ENCODE results near the gene MID2. TPM values are rescaled to one million over a fixed set of nuclear protein-coding genes. Genes with fewer than 3 reads are reported as not detected.
"Not testable (repeated sequence)": the region's sequence is repeated elsewhere in the genome, so short reads cannot be mapped to it uniquely, and the experiment has no call there.

The MID2 gene
- total RNA-seq, 1 experiment from 2014 or later = 1.6 TPM

DNA sequence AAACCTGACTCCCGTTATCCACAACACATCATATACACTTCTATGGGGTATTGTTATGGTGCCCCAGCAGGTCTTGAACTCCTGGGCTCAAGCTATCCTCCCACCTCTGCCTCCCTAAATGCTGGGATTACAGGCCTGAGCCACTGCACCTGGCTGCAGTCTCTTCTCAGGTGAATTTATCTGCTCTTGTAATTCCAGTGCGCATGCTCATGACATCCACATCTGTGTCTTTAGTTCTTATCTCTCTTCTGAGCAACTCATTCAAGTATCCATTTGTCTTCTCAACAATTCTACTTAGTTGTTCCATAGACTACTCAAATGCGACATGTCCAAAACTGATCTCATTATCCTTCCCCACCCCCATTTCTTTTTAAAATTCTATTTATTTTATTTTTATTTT is 20.5 kb upstream of the MID2 start:
- DNase-seq = no peak
- Histone ChIP-seq H2AK5ac (ENCODE audit: insufficient read length, low read length) (no peak overlapping the region), H3K14ac (ENCODE audit: insufficient read depth, low read length) (no peak overlapping the region), H3K79me2 (ENCODE audit: insufficient read depth, low read length) (no peaks in the 10 kb centered on the region), H2BK15ac (ENCODE audit: low read depth, low read length) (no peak overlapping the region), H3K27ac (ENCODE audit: insufficient read length, low read depth, low read length) (no peak overlapping the region), H3K18ac (ENCODE audit: insufficient read length, low read depth, low read length) (no peak overlapping the region), H3K4ac (ENCODE audit: low read depth, low read length) (no peak overlapping the region), H3T11ph (ENCODE audit: low read length) (no peak overlapping the region), H4K5ac (ENCODE audit: insufficient read length, low read depth, low read length) (no peak overlapping the region), H2BK5ac (ENCODE audit: insufficient read length, low read length) (no peak overlapping the region), H2BK20ac (ENCODE audit: low read depth, low read length, poor library complexity, severe bottlenecking) (no peak overlapping the region), H2BK12ac (ENCODE audit: insufficient read length, low read depth, low read length) (no peak overlapping the region), H4K91ac (ENCODE audit: insufficient read length, low read depth, low read length) (no peak overlapping the region), H3K23ac (ENCODE audit: insufficient read length, low read depth, low read length) (no peak overlapping the region), H3K9me3 (ENCODE audit: control insufficient read depth, low read depth, low read length) (no peaks in the 10 kb centered on the region), H3K4me2 (ENCODE audit: insufficient read depth, insufficient read length, low read length) (no peak overlapping the region), H3K23me2 (ENCODE audit: insufficient read length, low read depth, low read length, poor library complexity, severe bottlenecking) (no peaks in the 10 kb centered on the region), H2BK120ac (ENCODE audit: low read depth, low read length, poor library complexity, severe bottlenecking) (no peak overlapping the region), H3K4me1 (ENCODE audit: insufficient read depth, low read length) (no peaks in the 10 kb centered on the region), H4K8ac (replicated peaks; ENCODE audit: insufficient read length, low read depth, low read length) (no peak overlapping the region), H4K20me1 (ENCODE audit: control insufficient read depth, insufficient read depth, insufficient read length) (no peaks in the 10 kb centered on the region), H2AFZ (ENCODE audit: low read length) (no peak overlapping the region), H3K56ac (ENCODE audit: insufficient read length, low read depth, low read length) (no peak overlapping the region), H3K9ac (ENCODE audit: extremely low read depth, insufficient read length, low read length) (no peak overlapping the region), H3K79me1 (ENCODE audit: insufficient read depth, low read depth, low read length, poor library complexity, severe bottlenecking) (no peaks in the 10 kb centered on the region), H3K27me3 (ENCODE audit: insufficient read depth, low read length) (no peaks in the 10 kb centered on the region)
- H3K27me3 Mint-ChIP-seq (ENCODE audit: low read depth) = peaks cover 14% of the 10 kb centered on the region
- 100% methylated on average over 1 of the region's 3 CpGs for WGBS (ENCODE audit: extremely low coverage, insufficient read length, low lambda C conversion rate)
- H3K4me3 Mint-ChIP-seq = no peak overlapping the region
- H3K4me1 Mint-ChIP-seq = peaks cover 0 to 9% of the 10 kb centered on the region in 2 experiments; a peak in 1 of 4 replicates
- TF ChIP-seq, protein P1, sequence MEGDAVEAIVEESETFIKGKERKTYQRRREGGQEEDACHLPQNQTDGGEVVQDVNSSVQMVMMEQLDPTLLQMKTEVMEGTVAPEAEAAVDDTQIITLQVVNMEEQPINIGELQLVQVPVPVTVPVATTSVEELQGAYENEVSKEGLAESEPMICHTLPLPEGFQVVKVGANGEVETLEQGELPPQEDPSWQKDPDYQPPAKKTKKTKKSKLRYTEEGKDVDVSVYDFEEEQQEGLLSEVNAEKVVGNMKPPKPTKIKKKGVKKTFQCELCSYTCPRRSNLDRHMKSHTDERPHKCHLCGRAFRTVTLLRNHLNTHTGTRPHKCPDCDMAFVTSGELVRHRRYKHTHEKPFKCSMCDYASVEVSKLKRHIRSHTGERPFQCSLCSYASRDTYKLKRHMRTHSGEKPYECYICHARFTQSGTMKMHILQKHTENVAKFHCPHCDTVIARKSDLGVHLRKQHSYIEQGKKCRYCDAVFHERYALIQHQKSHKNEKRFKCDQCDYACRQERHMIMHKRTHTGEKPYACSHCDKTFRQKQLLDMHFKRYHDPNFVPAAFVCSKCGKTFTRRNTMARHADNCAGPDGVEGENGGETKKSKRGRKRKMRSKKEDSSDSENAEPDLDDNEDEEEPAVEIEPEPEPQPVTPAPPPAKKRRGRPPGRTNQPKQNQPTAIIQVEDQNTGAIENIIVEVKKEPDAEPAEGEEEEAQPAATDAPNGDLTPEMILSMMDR (conservative IDR thresholded peaks at IDR 0.05) = no peak
- H3K9me3 Mint-ChIP-seq = peaks cover 6 to 53% of the 10 kb centered on the region in 2 experiments
- no peak overlapping the region for H3K27ac Mint-ChIP-seq
- peaks cover 0 to 4% (median 0%) of the 10 kb centered on the region in 3 experiments; a peak in 3 of 7 replicates for H3K36me3 Mint-ChIP-seq (ENCODE audit: insufficient read depth in 1 of 3, low read depth in 3 of 3)

DNA sequence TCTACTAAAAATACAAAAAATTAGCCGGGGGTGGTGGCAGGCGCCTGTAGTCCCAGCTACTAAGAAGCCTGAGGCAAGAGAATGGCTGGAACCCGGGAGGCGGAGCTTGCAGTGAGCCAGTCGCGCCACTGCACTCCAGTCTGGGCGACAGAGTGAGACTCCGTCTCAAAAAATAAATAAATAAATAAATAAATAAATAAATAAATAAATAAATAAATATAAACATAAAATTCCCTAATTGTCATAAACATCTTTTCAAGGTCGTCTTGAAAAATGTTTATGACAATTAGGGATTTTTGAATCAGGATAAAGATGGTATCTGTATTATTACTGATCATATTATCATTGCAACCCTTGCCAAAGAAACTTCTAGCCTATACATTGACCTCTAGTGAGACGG is 15.6 kb upstream of the MID2 start:
- H3K27me3 ChIP-seq (ENCODE audit: insufficient read depth, low read length); H3K4ac ChIP-seq (ENCODE audit: low read depth, low read length); H3K79me1 ChIP-seq (ENCODE audit: insufficient read depth, low read depth, low read length, poor library complexity, severe bottlenecking); H3K79me2 ChIP-seq (ENCODE audit: insufficient read depth, low read length); H2AK5ac ChIP-seq (ENCODE audit: insufficient read length, low read length); H3K27ac Mint-ChIP-seq; H3K9me3 ChIP-seq (ENCODE audit: control insufficient read depth, low read depth, low read length); H4K8ac ChIP-seq (replicated peaks; ENCODE audit: insufficient read length, low read depth, low read length); H3K4me1 ChIP-seq (ENCODE audit: insufficient read depth, low read length); H4K91ac ChIP-seq (ENCODE audit: insufficient read length, low read depth, low read length); H3K36me3 Mint-ChIP-seq (ENCODE audit: insufficient read depth in 1 of 3, low read depth in 3 of 3); H2BK120ac ChIP-seq (ENCODE audit: low read depth, low read length, poor library complexity, severe bottlenecking); H3K18ac ChIP-seq (ENCODE audit: insufficient read length, low read depth, low read length); H2AFZ ChIP-seq (ENCODE audit: low read length); H4K20me1 ChIP-seq (ENCODE audit: control insufficient read depth, insufficient read depth, insufficient read length); H2BK5ac ChIP-seq (ENCODE audit: insufficient read length, low read length); H3T11ph ChIP-seq (ENCODE audit: low read length); H3K56ac ChIP-seq (ENCODE audit: insufficient read length, low read depth, low read length); H3K14ac ChIP-seq (ENCODE audit: insufficient read depth, low read length); H3K4me3 Mint-ChIP-seq; H3K4me1 Mint-ChIP-seq; H3K27ac ChIP-seq (ENCODE audit: insufficient read length, low read depth, low read length); H2BK20ac ChIP-seq (ENCODE audit: low read depth, low read length, poor library complexity, severe bottlenecking); H2BK12ac ChIP-seq (ENCODE audit: insufficient read length, low read depth, low read length); DNase-seq; H3K9ac ChIP-seq (ENCODE audit: extremely low read depth, insufficient read length, low read length); H4K5ac ChIP-seq (ENCODE audit: insufficient read length, low read depth, low read length); H3K23ac ChIP-seq (ENCODE audit: insufficient read length, low read depth, low read length); H3K27me3 Mint-ChIP-seq (ENCODE audit: low read depth); H3K4me2 ChIP-seq (ENCODE audit: insufficient read depth, insufficient read length, low read length); H2BK15ac ChIP-seq (ENCODE audit: low read depth, low read length); H3K23me2 ChIP-seq (ENCODE audit: insufficient read length, low read depth, low read length, poor library complexity, severe bottlenecking): not testable (repeated sequence)
- WGBS (ENCODE audit: extremely low coverage, insufficient read length, low lambda C conversion rate) = no CpG with 5 or more reads among the region's 10 CpGs
- H3K9me3 Mint-ChIP-seq = peaks cover 0 to 33% of the 10 kb centered on the region in 2 experiments; a peak in 2 of 5 replicates

Measured in H9 (cell line).